ENCODE results near the gene STK38L.

The STK38L gene

DNA sequence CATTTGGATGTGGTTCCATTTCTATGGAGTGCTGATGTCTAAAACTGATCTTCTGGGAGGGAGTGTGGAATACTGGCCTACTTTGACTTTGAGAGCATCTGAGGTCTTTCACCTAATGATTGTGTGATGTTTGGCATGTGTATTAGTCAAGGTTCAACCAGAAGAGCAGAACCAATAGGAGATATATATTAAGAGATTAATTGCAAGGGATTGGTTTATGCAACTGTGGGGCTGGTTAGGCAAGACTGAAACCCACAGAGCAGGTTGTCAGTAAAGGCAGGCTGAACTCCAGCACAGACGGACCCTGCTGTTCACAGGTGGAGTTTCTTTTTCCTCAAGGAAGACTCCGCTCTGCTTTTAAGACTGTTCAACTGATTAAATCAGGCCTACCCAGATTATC lies 100.2 kb downstream of the STK38L start:
- H3K4me1 ChIP-seq (ENCODE audit: control insufficient read depth, insufficient read depth, low read length): peaks cover 9% of the 10 kb centered on the region
- H3K9me3 ChIP-seq (ENCODE audit: control insufficient read depth, insufficient read depth, low read length): no peaks in the 10 kb centered on the region
- no peak overlapping the region for H3K4me3 ChIP-seq (ENCODE audit: low read depth, low read length)
- H3K27me3 ChIP-seq (ENCODE audit: control insufficient read depth, insufficient read depth, low read length): no peaks in the 10 kb centered on the region
- no peak overlapping the region for H3K9ac ChIP-seq (ENCODE audit: low read depth, low read length)
- no peaks in the 10 kb centered on the region for H3K36me3 ChIP-seq (ENCODE audit: control insufficient read depth, insufficient read depth, low read length)

DNA sequence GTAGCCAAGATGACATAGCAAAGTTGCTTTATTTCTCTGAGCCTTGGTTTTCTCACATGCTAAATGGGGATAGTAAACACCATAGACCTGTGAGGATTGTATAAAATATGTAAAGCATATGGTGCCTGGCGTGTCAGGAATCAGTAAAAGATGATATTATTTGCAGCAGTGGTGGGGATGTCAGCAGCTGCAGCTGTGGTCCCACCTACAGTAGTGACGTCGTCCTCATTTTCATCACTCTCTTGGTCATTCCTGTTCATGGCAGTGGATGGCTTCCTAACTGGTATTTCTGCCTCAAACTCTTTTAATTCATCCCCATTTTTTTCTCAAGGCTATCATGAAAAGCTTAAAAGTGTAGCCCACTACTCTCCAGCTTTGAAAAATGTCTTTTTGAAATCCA lies 100.7 kb downstream of the STK38L start:
- Histone ChIP-seq H3K27me3 (ENCODE audit: control insufficient read depth, insufficient read depth, low read length) (no peaks in the 10 kb centered on the region), H3K36me3 (ENCODE audit: control insufficient read depth, insufficient read depth, low read length) (no peaks in the 10 kb centered on the region), H3K9me3 (ENCODE audit: control insufficient read depth, insufficient read depth, low read length) (no peaks in the 10 kb centered on the region), H3K4me3 (ENCODE audit: low read depth, low read length) (no peak overlapping the region), H3K4me1 (ENCODE audit: control insufficient read depth, insufficient read depth, low read length) (peaks cover 9% of the 10 kb centered on the region), H3K9ac (ENCODE audit: low read depth, low read length) (no peak overlapping the region)

DNA sequence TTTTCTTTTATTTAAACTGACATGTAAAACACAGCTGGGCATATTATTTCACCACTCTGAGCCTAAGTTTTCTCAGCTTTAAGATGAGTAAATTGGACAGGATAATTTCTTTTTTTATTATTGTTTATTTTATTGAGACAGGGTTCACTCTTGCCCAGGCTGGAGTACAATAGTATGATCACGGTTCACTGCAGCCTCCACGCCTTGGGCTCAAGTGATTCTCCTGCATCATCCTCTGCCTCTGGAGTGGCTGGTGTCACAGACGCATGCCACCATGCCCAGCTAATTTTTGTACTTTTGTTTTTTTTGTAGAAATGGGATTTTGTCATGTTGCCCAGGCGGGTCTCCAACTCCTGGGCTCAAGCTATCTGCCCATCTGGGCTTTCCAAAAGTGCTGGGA lies 101.3 kb downstream of the STK38L start:
- no peaks in the 10 kb centered on the region for H3K9me3 ChIP-seq (ENCODE audit: control insufficient read depth, insufficient read depth, low read length)
- no peaks in the 10 kb centered on the region for H3K27me3 ChIP-seq (ENCODE audit: control insufficient read depth, insufficient read depth, low read length)
- H3K4me3 ChIP-seq (ENCODE audit: low read depth, low read length): no peak overlapping the region
- H3K9ac ChIP-seq (ENCODE audit: low read depth, low read length): no peak overlapping the region
- peaks cover 9% of the 10 kb centered on the region for H3K4me1 ChIP-seq (ENCODE audit: control insufficient read depth, insufficient read depth, low read length)
- no peaks in the 10 kb centered on the region for H3K36me3 ChIP-seq (ENCODE audit: control insufficient read depth, insufficient read depth, low read length)

DNA sequence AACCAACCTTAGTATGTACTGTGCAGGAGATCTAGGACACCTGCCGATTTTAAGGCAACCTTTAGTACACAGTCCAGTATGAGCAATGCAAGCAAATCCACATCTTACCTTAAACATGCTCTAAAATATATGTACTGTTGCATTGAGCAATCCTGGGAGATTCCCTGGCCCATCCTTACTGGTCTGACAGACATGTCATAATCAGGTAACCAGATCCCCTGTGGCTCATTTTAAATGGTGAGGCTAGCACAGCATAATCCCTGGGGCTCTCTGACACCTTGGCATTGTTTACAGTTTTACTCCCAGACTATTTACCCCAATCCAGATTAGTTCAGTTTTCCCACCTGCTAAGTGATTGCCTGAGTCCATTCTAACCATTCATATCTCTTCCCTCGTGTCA lies 103.7 kb downstream of the STK38L start:
- no peaks in the 10 kb centered on the region for H3K9me3 ChIP-seq (ENCODE audit: control insufficient read depth, insufficient read depth, low read length)
- peaks cover 9% of the 10 kb centered on the region for H3K4me1 ChIP-seq (ENCODE audit: control insufficient read depth, insufficient read depth, low read length)
- H3K4me3 ChIP-seq (ENCODE audit: low read depth, low read length): no peak overlapping the region
- H3K9ac ChIP-seq (ENCODE audit: low read depth, low read length): no peak overlapping the region
- H3K36me3 ChIP-seq (ENCODE audit: control insufficient read depth, insufficient read depth, low read length): no peaks in the 10 kb centered on the region
- H3K27me3 ChIP-seq (ENCODE audit: control insufficient read depth, insufficient read depth, low read length): no peaks in the 10 kb centered on the region

DNA sequence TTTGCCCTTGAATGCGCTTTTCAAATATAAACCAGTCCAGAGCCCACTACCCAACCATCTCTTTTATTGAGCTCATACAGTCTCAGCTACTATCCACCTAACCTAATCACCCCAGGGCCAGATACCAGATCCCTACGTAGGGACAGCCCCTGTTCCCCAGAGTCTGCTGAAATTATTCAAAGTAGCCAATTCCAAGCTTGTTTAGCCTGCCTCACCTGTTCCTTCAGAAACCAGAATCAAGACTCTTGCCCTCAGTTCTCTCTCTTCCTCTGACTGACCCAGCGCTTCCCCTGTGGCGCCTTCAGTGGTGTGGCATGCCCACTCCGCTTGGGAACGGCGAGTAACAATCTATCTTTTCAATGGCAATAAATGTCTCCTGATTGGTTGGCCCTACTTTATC lies 107.4 kb downstream of the STK38L start:
- no peaks in the 10 kb centered on the region for H3K9me3 ChIP-seq (ENCODE audit: control insufficient read depth, insufficient read depth, low read length)
- no peaks in the 10 kb centered on the region for H3K36me3 ChIP-seq (ENCODE audit: control insufficient read depth, insufficient read depth, low read length)
- H3K4me3 ChIP-seq (ENCODE audit: low read depth, low read length): no peak overlapping the region
- no peaks in the 10 kb centered on the region for H3K27me3 ChIP-seq (ENCODE audit: control insufficient read depth, insufficient read depth, low read length)
- H3K9ac ChIP-seq (ENCODE audit: low read depth, low read length): no peak overlapping the region
- peaks cover 9% of the 10 kb centered on the region for H3K4me1 ChIP-seq (ENCODE audit: control insufficient read depth, insufficient read depth, low read length)

DNA sequence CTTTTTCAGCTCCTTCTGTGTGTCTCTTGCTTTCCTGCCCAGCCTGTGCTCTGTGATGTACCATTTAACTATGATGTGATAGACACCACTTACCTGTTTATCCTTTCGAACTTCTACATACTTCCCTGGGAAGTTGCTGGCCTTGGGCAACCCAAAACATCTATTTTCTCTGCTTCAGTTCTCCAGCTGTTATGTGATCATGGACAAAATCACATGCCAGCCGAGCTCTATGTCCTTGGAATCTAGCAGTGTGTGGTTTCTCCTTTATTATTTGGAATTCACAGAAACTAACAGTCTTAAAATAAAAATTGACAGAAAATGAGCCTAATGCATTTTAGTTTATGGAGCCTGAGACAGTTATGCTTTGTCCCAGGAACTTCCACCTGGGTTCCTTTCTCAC lies 111.4 kb downstream of the STK38L start:
- Histone ChIP-seq H3K27me3 (ENCODE audit: control insufficient read depth, insufficient read depth, low read length) (no peaks in the 10 kb centered on the region), H3K4me1 (ENCODE audit: control insufficient read depth, insufficient read depth, low read length) (no peaks in the 10 kb centered on the region), H3K4me3 (ENCODE audit: low read depth, low read length) (no peak overlapping the region), H3K9me3 (ENCODE audit: control insufficient read depth, insufficient read depth, low read length) (no peaks in the 10 kb centered on the region), H3K9ac (ENCODE audit: low read depth, low read length) (no peak overlapping the region), H3K36me3 (ENCODE audit: control insufficient read depth, insufficient read depth, low read length) (no peaks in the 10 kb centered on the region)

DNA sequence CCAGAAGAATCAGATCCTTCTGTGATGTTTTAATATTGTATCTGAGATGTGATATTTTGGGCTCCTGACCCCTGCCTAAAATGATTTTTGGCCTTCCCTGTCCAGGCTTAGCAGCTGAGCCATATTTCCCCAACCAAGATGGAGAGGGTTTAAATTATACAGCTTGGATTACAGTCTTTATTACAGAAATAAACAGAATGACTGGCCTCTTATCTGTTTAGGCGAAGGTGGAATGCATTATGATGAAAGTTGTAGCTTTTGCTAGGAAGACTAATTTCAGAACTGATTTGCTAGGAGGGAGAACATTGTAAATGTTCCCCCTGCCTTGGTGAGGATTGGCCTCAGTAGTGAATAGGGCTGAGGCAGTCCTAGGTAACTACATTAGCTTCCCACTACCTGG lies 111.9 kb downstream of the STK38L start:
- Histone ChIP-seq H3K9ac (ENCODE audit: low read depth, low read length) (no peak overlapping the region), H3K4me3 (ENCODE audit: low read depth, low read length) (no peak overlapping the region), H3K27me3 (ENCODE audit: control insufficient read depth, insufficient read depth, low read length) (no peaks in the 10 kb centered on the region), H3K9me3 (ENCODE audit: control insufficient read depth, insufficient read depth, low read length) (no peaks in the 10 kb centered on the region), H3K36me3 (ENCODE audit: control insufficient read depth, insufficient read depth, low read length) (no peaks in the 10 kb centered on the region), H3K4me1 (ENCODE audit: control insufficient read depth, insufficient read depth, low read length) (no peaks in the 10 kb centered on the region)

DNA sequence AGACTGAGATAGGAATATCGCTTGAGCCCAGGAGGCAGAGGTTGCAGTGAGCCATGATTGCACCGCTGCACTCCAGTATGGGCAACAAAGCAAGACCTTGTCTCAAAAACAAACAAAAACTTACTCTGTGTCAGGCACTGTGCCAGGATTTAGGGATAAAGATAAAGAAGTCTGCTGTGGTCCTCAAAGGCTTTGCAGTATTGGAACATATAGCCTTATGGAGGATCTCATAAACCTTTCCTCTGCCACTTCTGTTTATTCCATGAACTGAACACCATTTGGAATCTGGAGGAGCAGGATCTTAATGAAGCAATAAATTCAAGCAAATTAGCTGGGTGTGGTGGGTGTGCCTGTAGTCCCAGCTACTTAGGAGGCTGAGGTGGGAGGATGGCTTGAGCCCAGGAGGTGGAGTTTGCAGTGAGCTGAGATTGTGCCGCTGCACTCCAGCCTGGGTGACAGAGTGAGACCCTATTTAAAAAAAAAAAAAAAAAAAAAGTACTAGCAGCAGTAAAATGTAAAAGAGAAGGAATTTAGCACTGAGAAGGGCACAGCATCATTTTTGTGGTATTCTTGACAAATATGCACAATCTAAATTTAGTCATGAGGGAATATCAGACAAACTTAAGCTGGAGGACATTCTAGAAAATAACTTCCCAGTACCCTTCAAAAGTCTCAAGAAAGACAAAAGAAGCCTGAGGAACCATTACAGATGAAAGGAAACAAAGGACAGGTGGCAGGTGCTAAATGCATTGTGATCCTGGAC lies 115.7 kb downstream of the STK38L start:
- Histone ChIP-seq H3K27me3 (ENCODE audit: control insufficient read depth, insufficient read depth, low read length) (no peaks in the 10 kb centered on the region), H3K4me1 (ENCODE audit: control insufficient read depth, insufficient read depth, low read length) (no peaks in the 10 kb centered on the region), H3K9me3 (ENCODE audit: control insufficient read depth, insufficient read depth, low read length) (no peaks in the 10 kb centered on the region), H3K9ac (ENCODE audit: low read depth, low read length) (no peak overlapping the region), H3K4me3 (ENCODE audit: low read depth, low read length) (no peak overlapping the region), H3K36me3 (ENCODE audit: control insufficient read depth, insufficient read depth, low read length) (no peaks in the 10 kb centered on the region)

DNA sequence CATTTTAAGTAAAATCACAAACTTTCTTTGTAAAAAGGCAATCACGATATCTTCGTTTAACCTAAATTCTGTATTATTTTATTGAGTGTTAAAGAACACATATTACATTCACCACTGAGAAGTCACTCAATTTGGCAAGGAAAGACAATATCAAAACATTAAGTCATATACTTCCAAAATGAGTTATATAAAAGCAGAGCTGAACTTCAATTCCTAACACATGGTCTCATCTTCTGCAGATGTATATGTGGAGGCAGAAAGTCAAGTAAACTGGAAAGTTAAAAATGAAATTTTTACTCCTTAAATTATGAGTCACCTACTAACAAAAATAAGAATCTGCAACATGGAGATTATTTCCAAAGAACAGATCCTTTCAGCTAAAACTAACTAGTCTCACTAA lies 117.3 kb downstream of the STK38L start:
- Histone ChIP-seq H3K4me1 (ENCODE audit: control insufficient read depth, insufficient read depth, low read length) (no peaks in the 10 kb centered on the region), H3K27me3 (ENCODE audit: control insufficient read depth, insufficient read depth, low read length) (no peaks in the 10 kb centered on the region), H3K36me3 (ENCODE audit: control insufficient read depth, insufficient read depth, low read length) (no peaks in the 10 kb centered on the region), H3K4me3 (ENCODE audit: low read depth, low read length) (no peak overlapping the region), H3K9ac (ENCODE audit: low read depth, low read length) (no peak overlapping the region), H3K9me3 (ENCODE audit: control insufficient read depth, insufficient read depth, low read length) (no peaks in the 10 kb centered on the region)

DNA sequence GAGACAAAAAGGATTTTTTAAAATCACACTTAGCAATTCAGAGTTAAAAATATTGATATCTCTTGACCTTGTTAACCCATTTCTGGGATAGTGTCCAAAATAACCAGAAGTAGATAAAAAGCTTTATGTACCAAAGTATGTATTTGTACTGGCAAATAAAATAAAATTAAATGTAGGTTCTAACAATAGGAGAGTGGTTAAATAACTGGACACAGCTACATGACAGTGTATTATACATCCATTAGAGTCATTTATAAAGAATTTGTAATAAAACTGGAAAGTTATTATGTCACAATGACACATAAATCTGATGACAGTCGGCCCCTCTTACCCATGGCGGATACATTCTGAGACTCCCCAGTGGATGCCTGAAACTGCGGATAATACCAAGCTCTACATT lies 122.5 kb downstream of the STK38L start:
- Histone ChIP-seq H3K4me3 (ENCODE audit: low read depth, low read length) (no peak overlapping the region), H3K9me3 (ENCODE audit: control insufficient read depth, insufficient read depth, low read length) (no peaks in the 10 kb centered on the region), H3K36me3 (ENCODE audit: control insufficient read depth, insufficient read depth, low read length) (no peaks in the 10 kb centered on the region), H3K9ac (ENCODE audit: low read depth, low read length) (no peak overlapping the region), H3K4me1 (ENCODE audit: control insufficient read depth, insufficient read depth, low read length) (no peaks in the 10 kb centered on the region), H3K27me3 (ENCODE audit: control insufficient read depth, insufficient read depth, low read length) (no peaks in the 10 kb centered on the region)

DNA sequence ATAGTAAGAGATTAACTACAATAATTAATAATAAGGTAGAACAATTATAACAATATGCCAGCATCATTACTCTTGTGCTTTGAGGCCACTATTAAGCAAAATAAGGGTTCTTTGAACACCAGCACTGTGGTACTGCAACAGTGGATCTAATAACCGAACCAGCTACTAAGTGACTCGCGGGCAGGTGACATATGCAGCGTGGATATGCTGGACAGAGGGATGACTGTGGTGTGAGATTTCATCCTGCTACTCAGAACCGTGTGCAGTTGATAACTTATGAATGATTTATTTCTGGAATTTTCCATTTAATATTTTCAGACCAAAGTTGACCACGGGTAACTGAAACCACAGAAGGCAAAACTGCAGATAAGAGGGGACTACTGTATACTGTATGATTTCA lies 123.0 kb downstream of the STK38L start:
- Histone ChIP-seq H3K9me3 (ENCODE audit: control insufficient read depth, insufficient read depth, low read length) (no peaks in the 10 kb centered on the region), H3K4me1 (ENCODE audit: control insufficient read depth, insufficient read depth, low read length) (no peaks in the 10 kb centered on the region), H3K9ac (ENCODE audit: low read depth, low read length) (no peak overlapping the region), H3K4me3 (ENCODE audit: low read depth, low read length) (no peak overlapping the region), H3K36me3 (ENCODE audit: control insufficient read depth, insufficient read depth, low read length) (no peaks in the 10 kb centered on the region), H3K27me3 (ENCODE audit: control insufficient read depth, insufficient read depth, low read length) (no peaks in the 10 kb centered on the region)

Data from iPS-15b (cell line).